HG03460 (cell line): ENCODE measurements around the gene LRFN4.
A peak's percentile ranks its signal among the peaks of the same experiment; 100 is the strongest.
"Not testable (repeated sequence)": the region's sequence is repeated elsewhere in the genome, so short reads cannot be mapped to it uniquely, and the experiment has no call there.

Experiments used
- ATAC-seq: cut with Tn5 transposase; IDR thresholded peaks from one replicate; pipeline ENCODE4 v1.9.1; 2021; ENCODE audit not compliant: unreplicated experiment

The LRFN4 gene

DNA sequence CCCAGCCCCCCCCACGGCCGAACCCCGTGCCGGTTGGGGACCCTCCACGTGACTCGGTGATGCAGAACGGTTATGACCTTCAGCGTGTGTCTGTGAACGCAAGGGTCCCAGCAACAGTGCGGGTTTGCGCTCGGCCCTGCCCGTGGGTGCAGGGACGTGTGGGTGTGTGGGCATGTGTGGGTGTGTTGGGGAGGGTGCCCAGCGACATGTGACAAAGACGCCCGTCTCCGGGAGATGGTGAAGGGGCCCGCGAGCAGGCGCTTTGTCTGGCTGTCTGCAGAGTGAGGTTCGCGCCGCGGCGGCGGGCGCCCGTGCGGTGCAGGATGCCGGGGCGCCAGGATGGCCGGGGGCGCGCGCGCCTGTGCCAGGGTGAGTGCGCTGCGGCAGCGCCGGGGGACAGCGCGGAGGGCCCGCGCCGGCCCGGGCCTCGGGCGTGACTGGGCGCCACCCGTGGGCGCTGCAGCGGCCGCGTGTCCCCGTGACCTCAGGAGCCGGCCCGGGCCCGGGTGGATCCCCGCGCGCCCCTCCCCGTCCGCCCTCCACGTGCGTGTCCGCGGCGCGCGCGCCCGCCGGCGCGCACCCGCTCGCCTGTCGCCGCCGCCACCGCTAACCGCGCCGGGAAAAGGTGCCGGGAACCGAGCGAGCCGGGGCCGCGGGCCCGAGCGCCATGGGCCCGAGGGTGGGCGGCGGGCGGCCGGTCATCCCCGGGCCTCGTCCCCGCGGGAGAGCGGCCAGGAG lies at the start of gene LRFN4:
LRFN4 (plus strand) TSS at position 569 of the 738 bp plus-strand sequence. CDS start 681 bp downstream, outside the sequence.
- peak; percentile 32 for ATAC-seq

- ATAC-seq = no peak
These were observed 47.3 kb upstream of the LRFN4 start for GRCh38 chr11:66809592-66809991.

DNA sequence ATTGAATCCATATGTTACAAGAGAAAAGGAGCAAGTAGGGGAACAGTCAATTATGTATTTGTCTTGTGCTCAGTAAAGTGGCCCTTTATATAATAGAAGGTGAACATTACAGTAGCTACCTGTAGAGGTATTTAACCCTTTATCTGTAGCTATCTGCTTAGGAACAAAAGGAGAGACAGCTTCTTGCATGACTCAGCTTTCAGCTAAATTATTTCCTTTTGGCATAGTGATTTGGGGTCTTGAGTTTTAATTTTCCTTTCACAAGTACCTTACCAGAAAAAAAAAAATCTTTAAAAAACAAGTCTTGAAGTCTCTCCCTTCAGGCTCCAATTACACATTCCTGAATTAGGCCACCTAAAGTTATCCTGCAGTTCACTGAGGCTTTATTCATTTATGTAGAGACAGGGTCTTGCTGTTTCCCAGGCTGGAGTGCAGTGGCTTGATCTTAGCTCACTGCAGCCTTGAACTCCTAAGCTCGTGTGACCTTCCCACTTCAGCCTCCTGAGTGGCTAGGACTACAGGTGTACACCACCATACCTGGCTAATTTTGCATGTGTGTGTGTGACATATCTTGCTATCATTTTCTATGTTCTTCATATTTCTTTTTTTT lies 46.2 kb upstream of the LRFN4 start:
- no peak for ATAC-seq

- ATAC-seq = no peak
These were observed 42.2 kb upstream of the LRFN4 start for GRCh38 chr11:66814678-66815077.

DNA sequence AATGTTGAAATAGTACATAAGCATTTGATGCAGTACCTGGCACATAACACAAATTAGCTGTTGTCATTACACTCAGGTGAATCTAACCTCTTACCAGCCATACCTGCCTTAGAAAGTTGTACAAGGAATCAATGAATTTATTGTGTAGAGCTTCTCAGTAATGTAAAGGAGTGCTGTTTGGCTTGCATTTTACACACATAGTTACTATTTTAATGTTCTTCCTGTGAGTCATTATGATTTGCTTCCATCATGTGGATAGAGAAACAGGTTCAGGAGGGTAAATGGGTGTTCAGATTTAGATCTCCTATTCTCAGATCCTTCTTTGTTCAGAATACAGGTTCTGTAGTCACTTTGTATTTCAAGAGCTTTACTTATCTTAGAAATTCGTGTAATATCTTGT lies 41.2 kb upstream of the LRFN4 start:
- ATAC-seq = no peak

DNA sequence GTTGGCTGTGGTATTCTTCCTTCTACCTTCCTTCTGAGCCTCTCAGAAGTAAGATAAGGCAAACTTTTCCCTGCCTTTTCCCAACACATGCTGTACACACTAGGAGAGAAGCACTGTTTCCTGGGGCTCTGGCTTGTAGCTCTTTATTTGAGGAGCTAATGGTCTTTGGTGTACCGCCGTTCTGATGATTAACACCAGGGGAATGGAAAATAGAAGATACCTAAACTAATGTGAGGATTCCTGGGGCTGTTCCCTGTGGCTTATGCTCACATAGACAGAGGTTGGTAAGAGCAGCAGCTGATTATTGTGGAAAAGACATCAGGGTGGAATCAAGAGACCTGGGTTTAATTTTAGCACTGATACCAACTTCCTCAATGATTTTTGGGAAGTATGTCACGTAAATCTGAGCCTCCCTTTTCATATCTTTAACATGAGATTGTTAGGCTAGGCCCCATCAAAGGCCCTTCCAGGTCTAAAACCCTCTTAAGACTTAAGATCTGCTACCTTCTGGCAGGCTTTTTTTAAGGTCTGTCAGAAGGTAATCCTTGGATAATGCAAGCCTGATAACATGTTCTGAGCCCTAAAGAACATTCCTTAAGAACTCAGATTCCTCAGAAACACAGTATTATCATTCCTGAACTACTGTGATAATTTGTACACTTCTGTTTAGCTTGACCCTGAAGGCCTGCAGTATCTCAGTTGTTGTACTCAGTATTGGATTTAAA lies 38.5 kb upstream of the LRFN4 start:
- no peak for ATAC-seq

DNA sequence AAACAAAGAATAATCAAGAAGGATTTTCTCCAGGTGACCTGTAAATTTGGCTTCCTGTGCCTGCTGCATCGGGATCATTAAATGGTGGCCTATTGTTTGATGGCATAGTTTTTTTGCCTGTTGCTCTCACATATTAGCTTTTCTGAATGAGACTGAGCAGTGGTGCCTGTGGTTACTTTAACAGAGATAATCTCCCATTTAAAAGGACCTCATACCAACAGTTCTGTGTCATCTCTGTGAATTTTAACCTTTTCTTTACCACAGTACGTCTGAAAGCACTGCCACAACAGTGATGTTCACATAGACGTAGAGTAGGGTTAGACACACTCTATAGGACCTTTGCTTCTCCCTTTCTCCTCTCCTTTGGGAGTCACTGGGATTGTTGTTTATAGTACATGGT lies 36.5 kb upstream of the LRFN4 start:
- no peak for ATAC-seq

DNA sequence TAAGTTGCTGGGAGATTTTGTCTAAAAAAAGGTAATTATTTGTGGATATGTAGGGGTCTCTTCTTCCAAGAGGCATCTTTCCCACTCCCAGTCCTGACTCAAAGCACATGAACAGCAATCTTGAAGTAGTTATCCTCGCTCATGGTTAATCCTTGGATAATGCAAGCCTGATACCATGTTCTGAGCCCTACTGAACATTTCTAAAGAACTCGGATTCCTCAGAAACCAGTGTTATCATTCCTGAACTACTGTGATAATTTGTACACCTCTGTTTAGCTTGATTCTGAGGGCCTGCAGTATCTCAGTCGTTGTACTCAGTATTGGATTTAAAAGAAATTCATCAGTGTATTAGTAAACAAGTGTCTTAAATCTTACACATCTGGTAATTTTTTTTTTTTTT lies 36.0 kb upstream of the LRFN4 start:
- no peak for ATAC-seq

GRCh38 chr11:66823700-66824099 lies 33.2 kb upstream of the LRFN4 start:
- no peak for ATAC-seq

DNA sequence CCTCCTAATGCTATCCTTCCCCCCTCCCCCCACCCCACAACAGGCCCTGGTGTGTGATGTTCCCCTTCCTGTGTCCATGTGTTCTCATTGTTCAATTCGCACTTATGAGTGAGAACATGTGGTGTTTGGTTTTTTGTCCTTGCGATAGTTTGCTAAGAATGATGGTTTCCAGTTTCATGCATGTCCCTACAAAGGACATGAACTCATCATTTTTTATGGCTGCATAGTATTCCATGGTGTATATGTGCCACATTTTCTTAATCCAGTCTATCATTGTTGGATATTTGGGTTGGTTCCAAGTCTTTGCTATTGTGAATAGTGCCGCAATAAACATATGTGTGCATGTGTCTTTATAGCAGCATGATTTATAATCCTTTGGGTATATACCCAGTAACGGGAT lies 32.3 kb upstream of the LRFN4 start:
- not testable (repeated sequence) for ATAC-seq

- no peak for ATAC-seq
These were observed 22.4 kb upstream of the LRFN4 start for GRCh38 chr11:66834539-66834845.

- ATAC-seq = no peak
These were observed 21.9 kb upstream of the LRFN4 start for GRCh38 chr11:66834943-66835342.

DNA sequence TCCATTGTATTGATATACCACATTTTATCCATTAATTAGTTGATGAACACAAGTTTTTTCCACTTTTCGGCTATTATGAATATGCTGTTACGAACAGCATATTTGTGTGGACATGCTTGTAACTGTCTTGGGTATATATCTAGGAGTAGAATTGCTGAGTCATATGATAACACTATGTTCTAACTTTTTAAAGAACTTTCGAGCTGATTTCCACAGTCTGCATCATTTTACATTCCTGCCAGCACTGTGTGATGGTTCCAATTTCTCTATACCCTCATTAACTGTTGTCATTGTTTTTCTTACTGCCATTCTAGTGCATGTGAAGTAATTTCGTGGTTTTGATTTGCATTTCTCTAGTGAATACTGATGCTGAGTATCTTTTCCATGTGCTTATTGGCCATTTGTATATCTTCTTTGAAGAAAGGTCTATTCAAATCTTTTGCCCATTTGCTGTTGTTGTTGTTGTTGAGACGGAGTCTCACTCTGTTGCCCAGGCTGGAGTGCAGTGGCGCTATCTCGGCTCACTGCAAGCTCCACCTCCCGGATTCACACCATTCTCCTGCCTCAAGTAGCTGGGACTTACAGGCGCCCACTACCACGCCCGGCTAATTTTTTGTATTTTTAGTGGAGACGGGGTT lies 21.0 kb upstream of the LRFN4 start:
- ATAC-seq = no peak

DNA sequence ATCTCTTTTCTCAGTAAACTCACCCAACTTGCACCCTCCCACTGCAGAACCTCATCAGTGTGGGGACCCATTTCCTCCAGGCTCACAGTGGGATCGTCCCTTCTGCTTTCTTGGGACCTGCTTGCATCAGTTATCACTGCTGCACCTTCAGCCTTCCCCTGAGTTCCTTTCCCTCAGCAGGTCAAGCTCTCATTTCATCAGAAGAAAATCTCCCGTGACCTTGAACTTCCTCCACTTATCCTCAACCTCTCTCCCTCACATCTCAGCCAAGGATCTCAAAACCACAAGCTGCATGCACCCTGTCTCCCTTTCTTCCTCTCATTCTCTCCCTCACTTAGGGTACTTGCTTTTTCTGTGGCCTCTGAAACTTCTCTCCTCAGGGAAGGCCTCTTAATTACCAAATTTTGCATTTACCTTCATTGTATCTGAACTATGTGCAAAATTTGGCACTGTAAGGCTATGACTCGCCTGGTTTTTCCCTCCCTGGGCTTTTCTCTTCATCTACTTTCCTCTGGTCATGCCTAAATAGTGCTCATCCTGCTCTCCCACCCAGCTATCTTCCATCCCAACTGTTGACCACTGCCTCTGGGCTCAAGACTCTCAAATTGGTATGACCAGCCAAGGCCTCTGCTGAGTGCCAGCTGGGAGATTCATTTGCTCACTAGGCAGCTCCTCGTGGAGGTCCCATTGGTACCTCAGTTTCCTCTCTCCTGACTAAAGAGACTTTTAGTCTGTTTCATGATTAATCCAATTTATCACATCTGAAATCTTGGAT lies 16.4 kb upstream of the LRFN4 start:
- ATAC-seq = no peak

DNA sequence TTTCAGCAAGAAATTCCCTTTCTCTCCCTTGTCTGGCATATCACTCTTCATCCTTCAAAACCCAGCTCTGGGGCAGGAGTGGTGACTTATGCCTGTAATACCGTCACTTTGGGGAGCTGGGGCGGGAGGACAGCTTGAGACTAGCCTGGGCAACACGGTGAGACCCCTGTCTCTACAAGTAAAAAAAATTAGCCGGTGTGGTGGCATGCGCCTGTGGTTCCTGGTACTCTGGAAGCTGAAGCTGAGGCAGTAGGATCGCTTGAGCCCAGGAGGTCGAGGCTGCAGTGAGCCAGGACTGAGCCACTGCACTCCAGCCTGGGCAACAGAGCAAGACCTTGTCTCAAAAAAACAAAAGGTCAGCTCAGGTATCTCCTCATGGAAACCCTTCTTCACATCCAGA lies 15.0 kb upstream of the LRFN4 start:
- ATAC-seq = no peak

DNA sequence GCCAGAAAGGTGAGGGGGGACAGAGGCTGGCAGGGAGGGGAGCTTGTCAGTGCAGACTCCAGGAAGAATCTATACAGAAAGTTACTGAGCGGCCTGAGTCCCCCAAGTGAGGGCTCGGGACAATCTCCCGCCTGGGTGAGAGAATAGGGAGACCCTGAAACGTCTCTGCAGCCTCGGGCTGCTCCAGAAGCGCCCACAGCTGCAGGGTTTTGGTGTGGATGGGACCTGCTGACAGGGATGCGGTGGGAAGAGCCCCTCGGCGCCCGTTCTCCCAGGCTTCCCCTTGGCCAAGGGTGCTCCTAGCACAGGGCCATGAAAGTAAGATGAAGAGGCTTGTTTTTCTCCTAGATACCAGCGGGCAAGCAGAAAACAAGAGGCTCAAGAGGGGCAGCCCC lies 14.4 kb upstream of the LRFN4 start:
- ATAC-seq = peak; percentile 8

DNA sequence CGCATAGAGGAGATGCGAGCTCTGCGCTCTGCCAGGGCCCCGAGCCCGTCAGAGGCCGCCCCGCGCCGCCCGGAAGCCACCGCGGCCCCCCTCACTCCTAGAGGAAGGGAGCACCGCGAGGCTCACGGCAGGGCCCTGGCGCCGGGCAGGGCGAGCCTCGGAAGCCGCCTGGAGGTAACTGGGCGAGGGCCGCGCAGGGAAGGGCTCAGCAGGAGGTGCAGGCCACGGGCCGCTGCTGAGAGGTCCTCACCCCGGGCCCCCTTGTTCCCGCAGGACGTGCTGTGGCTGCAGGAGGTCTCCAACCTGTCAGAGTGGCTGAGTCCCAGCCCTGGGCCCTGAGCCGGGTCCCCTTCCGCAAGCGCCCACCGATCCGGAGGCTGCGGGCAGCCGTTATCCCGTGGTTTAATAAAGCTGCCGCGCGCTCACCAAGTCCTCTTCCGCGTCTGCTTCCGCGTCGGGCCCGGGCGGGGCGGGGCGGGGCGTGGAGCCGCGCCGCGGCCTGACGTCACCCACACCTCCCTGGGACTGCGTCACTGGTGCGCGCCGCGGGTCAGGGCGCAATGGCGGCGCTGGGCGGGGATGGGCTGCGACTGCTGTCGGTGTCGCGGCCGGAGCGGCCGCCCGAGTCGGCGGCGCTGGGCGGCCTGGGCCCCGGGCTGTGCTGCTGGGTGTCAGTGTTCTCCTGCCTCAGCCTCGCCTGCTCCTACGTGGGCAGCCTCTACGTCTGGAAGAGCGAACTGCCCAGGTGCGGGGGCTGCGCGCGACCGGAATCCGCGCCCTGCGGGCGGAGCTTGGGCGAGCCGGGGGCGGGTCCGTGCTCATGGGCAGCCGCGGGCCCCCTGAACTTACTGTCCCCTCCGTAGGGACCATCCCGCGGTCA lies 13.7 kb upstream of the LRFN4 start, which contains the start of gene RCE1:
RCE1 (plus strand) TSS at position 546 of the 880 bp plus-strand sequence; CDS start at position 561, 15 bp downstream.
- ATAC-seq = peak; percentile 76

GRCh38 chr11:66843776-66844495 lies 12.9 kb upstream of the LRFN4 start:
- no peak for ATAC-seq

GRCh38 chr11:66844496-66845142 lies 12.2 kb upstream of the LRFN4 start:
- no peak for ATAC-seq
